Retinal pigment epithelial cell (primary cell): ENCODE measurements around the gene ZFP57.

ENCODE experiments used
- DNase-seq: peaks from one replicate; pipeline ENCODE4 v3.0.0-alpha.2; 2010; ENCODE audit warnings: low read depth
- H3K4me3 ChIP-seq: 2 replicates; pipeline ENCODE4 v1.5.1; 2011; ENCODE audit warnings: mild to moderate bottlenecking, low read length, control low read depth, moderate library complexity
- TF ChIP-seq, protein P1 (sequence below): conservative IDR thresholded peaks from 2 replicates; pipeline ENCODE4 v1.5.1; 2011; ENCODE audit warnings: low read depth, low read length, control low read depth, inconsistent platforms

The ZFP57 gene

GRCh38 chr6:29710281-29710941 lies 29.5 kb upstream of the ZFP57 start:
- DNase-seq: no peak
- no peak overlapping the region for H3K4me3 ChIP-seq
- TF ChIP-seq, protein P1, sequence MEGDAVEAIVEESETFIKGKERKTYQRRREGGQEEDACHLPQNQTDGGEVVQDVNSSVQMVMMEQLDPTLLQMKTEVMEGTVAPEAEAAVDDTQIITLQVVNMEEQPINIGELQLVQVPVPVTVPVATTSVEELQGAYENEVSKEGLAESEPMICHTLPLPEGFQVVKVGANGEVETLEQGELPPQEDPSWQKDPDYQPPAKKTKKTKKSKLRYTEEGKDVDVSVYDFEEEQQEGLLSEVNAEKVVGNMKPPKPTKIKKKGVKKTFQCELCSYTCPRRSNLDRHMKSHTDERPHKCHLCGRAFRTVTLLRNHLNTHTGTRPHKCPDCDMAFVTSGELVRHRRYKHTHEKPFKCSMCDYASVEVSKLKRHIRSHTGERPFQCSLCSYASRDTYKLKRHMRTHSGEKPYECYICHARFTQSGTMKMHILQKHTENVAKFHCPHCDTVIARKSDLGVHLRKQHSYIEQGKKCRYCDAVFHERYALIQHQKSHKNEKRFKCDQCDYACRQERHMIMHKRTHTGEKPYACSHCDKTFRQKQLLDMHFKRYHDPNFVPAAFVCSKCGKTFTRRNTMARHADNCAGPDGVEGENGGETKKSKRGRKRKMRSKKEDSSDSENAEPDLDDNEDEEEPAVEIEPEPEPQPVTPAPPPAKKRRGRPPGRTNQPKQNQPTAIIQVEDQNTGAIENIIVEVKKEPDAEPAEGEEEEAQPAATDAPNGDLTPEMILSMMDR: no peak

GRCh38 chr6:29709188-29709587 lies 28.2 kb upstream of the ZFP57 start:
- no peak for DNase-seq
- H3K4me3 ChIP-seq: no peak overlapping the region
- TF ChIP-seq, protein P1: no peak

DNA sequence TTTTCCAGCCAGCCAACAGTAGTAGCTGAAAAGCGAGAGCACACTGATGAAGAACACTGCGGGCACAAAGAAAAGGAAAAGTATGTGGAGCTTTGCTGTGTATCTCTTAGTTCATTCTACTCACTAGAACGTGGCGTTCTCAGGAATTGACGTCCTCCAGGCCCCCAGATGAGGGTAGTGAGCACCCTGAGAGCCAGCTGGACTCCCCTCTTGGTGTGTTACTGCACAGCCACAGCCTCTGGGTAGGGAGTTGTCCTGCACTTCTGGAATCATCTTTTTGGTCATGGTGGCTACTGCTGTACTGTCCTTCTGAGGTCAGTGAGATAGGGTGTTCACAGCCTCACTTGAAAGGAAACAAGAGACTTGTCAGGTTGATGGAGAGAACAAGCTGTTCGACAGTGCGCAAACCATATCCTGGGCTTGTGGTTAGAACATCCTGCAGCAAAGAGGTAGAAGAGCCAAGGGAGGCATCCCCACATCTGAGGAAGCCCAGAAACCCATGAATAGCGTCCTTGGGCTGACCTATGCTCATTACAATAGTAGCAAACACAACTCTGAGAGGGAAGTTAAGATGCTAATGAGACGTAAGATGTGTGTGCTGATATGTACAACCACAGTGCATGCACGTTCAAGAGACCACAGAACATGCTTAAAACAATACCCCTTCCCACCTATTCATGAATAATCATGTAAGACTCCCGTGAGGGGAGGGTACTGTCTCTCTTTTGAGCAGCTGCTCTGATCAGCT lies 27.7 kb upstream of the ZFP57 start:
- TF ChIP-seq, protein P1: no peak
- DNase-seq: no peak
- H3K4me3 ChIP-seq: no peak overlapping the region

GRCh38 chr6:29705389-29706231 lies 24.7 kb upstream of the ZFP57 start:
- TF ChIP-seq, protein P1: peak; percentile 51
- DNase-seq: no peak
- H3K4me3 ChIP-seq: no peak overlapping the region

DNA sequence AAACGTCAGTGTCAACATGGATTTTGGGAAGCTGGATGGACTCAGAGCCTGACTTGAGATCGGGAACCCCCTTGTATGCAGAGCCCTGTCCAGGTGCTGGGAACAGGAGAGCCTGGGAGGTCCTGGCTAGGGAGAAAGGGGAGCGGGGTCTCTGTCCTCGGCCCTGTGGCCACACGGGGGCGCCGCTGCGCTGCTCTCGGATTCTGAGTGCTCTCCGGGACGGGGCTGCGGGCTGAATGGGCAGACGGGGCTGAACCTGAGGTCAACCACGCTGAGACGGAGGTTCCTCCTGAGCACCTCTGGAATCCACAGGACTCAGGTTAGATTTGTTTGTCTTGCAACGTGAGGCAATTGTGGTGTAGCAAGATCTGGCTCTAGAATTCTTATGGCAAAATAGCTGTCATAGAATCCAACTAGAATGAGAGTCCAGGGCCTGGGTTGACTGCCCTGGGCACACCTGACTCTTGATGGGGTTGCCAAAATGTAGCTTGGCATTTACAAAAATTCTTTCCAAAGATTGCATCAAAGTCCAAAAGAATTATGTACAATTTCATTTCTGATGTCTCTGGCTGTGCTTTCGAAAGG lies 21.7 kb upstream of the ZFP57 start:
- no peak overlapping the region for H3K4me3 ChIP-seq
- TF ChIP-seq, protein P1: peak; percentile 73
- no peak for DNase-seq

GRCh38 chr6:29696147-29697125 lies 15.5 kb upstream of the ZFP57 start:
- TF ChIP-seq, protein P1: peak; percentile 60
- no peak overlapping the region for H3K4me3 ChIP-seq
- no peak for DNase-seq
